CD4-positive, alpha-beta T cell treated with Interleukin-10 for 1 hour (primary cell): ENCODE measurements around the gene ACSS1.
A peak's percentile ranks its signal among the peaks of the same experiment; 100 is the strongest.

Source experiments
- DNase-seq: peaks from one replicate; pipeline ENCODE4 v3.0.0-alpha.2; 2020

ACSS1 gene

DNA sequence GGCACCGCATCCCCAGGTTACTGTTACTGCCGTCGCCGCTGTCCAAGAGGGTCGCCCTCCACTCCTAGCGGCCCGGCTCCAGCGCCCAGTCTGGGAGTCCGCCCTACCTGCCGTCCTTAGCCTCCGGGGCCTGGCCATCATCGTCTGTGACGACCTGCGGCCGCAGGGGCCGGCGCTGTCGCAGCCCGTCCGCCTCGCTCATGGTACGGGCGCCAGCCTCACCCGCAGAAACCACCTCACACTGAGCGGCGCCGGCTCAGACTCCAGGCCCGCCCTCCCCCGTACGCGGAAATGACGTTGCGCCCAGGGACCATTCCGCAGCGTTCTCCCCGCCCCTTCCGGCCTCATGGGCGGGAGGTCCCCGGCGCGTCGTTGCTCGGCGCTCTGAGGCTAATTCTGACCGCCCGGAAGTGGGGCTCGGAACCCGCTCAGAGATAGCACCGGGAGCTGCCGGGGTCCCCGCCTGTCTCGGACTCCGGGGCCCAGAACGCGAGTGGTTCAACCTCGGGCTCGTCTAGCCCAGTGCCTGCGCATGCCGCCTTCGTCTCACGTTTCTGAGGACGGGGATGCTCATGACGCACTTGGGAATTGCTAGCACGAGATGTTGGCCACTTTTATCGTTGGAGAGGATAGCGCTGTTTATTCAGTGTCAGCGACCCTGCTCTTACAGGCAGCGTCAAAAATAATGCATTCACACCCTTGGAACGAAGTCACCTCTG, 65.3 kb downstream of the ACSS1 start, which contains the start of gene APMAP:
TSS of gene APMAP (minus strand) at position 265 of the 719 bp plus-strand sequence. CDS start at position 202, 63 bp downstream.
- peak; percentile 96 for DNase-seq

DNA sequence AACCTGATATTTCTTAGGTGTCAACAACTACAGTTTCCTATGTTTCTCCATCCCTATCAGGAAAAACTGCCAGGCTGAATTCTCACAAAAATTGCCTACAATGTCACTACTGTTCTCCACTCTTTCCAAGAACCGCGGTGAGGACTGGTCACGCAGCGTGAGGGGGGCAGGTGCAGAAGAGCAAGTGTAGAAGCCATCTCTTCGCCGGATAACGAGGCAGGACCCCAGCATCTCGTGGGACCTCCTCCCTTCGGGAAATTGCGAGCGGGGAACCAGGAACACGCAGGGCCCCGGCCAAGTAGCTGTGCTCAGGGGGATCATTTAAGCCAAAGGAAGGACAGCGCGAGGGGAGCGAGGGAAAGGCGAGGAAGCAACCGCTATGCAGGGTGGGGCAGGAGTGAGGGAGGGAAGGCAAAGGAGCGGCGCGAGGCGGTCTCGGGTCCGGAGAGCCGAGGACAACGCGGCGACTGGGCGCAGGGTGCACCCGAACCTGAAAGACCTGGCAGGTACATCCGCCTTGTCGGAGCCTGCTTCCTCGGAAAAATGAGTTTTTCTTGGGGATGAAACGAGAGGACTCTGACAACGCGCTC, 65.9 kb downstream of the ACSS1 start:
- peak; percentile 25 for DNase-seq

DNA sequence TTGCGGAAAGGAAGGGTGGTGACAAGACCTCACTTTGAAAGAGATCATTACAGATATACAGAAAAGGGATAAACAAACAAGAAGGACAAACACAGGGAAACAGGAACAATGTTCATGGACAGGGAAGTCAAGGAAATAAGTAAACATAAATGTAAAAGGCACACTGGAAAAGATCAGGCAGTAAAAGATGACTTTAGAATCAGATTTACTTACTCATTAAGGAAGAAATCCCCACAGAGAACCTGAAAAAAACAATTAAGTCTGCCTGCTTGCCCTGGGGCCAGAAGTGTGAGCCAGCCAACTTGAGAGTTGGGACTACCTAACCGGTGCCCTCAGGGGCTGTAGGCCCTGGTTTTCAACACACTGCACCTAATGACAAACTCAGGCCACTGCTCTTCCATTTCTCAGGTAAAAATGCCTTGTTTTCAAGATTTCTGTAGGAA, 67.1 kb downstream of the ACSS1 start:
- DNase-seq = peak; percentile 12

DNA sequence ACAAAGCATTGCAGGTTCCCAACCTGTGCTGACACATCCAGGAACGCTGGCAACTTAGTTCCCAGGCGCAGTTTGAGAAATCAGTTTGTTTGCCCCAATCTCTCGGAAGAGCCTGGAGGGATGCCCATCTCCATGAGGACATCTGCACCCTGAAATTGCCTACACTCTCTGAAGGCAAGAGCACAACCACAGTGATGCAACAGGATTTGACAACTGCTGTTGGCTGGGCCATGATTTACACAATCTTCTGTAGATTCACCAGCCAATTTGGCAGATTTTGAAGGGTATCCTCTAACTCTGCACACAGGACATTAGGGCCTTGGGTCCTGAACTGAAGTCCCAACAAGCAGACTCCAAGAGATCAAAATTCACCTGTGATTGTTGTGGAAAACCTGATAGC, 68.8 kb downstream of the ACSS1 start:
- no peak for DNase-seq

DNA sequence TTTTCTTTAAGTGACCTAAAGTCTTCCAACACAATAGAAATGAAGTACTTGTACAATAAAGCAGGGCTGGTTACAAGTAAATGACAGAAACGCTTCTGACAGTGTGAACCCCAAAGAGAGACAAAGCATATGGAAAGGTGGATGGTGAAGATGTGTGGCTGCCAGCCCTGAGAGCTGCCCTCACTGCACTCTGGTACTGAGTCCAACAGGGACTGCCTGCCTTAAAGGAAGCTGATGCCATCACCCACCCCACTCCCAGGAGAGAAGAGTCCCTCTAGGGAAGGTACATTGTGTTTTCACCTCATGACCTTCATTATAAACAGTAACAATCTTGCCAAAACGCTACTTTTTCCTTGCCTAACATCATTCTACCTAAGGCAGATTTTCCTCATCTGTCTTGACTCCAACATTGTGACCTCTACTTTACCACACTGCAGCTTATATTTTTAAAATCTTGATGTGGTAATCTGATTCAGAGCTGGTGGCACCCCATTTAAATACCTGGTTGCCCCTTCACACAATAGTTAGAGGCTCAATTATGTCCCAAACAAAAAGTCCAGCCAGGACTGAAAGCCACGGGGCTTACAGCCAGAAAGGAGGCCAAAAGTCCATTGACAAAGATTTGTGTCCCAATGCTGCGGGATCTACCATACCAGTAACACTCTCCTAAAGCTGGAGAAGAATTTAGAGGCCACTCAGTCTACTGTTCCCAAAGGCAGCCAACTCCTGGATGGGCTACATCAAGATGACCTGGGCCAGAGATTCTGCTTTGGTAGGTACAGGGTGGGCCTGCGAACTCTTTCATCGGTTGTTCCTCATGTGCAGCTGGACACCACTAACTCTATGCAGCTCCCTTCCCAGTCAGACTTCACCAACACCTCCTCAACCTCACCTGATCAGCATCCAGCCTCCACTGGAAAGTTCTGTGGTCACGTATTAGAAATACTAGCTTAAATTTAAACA, 69.8 kb downstream of the ACSS1 start:
- no peak for DNase-seq

DNA sequence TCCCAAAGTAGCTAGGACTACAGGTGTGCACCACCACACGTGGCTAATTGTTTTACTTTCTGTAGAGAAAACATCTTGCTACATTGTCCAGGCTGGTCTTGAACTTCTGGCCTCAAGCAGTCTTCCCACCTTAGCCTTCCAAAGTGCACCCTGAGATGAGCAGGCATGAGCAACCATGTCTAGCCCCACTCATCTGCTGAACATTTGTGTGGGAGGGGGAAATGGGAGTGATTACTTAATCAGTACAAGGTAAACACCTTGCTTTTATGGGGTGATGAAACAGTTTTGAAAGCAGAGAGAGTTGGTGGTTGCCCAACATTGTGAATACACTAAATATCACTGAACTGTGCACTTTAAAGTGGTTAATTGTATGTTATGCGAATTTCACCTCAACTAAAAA, 70.7 kb downstream of the ACSS1 start:
- DNase-seq = no peak

DNA sequence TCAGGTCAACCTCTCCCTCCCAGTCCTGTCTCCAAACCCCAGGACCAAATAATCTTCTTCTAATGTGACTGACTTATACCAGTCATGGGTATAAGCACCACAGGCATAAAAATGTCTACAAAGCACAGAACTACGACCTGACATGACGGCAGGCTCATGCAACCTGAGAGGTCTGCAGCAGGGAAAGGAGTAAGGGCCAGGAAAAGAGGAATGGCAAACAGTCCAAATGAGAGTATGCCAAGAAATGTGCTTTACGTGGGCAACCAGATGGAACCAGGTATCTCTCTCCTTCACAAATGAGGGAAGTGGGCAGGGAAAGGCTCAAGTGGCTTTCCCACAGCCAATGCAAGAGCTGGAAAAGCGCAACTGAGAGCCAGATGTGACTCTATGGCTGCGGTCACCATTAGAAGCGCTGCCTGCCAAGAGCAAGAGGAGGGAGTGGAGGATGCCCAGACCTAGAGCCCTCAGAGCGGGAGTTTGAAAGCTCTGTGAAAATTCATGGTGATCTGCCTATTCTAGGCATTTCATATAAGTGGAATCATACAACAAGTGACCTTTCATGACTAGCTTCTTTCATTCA, 71.4 kb downstream of the ACSS1 start:
- no peak for DNase-seq

DNA sequence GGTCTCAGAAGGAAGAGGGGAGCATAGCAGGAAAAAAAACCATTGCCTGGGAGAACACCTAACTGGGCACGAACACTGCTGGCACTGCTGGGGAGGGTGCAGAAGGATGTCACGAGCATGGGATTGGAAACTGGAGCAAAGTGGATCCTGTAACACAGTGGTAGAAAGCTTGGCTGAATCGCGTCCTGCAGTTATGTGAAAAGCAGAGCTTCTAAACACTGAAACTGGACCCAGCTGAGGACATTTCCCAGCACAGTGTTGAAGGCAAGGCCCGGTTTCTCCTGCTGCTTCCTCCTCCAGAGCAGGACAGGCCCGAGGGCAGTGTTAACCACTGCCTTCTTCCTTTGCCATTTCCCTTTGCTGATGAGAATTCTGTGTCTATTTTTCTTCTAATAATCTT, 72.1 kb downstream of the ACSS1 start:
- DNase-seq = no peak

DNA sequence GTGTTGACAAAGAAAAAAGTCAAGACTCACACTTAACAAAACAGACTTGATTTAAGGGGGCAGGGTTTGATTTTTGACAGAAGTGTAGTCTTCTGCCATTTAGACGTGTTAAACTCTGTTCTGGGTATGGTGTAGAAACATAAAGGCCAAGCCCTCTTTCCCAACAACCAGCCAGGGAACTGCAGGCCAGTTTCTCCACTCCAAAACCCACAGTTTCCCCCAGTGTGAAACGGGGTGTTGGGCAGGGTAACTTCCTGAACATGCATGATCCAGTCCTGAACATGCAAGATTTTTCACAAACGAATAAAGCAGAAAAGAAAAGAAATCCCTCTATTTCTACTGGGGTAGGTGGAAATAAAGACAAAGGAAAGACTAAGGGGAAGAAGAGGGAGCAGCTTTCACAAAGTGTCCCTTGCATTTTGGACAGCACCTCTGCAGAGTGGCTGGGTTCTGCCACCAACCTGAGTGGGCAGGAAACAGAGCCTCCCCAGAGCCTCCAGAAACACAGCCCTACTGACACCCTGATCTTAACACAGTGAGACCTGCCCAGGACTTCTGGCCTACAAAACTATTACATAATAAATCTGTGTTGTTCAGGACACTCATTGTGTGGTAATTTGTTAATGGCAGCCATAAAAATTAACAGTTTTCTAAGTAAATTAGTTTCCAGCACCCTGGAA, 72.8 kb downstream of the ACSS1 start:
- DNase-seq = no peak

DNA sequence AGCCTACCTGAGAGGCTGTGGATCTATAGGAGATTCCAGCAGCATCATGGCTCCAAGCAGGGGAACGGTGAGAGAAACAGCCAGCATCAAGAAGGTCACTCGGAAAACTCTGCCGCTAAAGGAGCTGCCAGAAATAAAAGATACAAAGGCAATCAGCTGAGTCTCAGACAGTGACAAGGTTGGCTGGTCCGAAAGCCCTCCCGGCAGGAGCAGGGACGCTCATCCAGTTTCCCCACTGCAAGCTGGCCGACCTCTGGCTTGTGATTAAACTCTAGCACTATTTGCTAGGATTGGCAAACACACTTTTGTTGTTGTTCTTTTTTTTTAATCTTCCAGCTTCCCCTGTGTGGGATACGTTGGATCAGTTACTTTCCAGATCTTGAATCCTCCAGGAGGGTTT, 74.0 kb downstream of the ACSS1 start:
- no peak for DNase-seq

DNA sequence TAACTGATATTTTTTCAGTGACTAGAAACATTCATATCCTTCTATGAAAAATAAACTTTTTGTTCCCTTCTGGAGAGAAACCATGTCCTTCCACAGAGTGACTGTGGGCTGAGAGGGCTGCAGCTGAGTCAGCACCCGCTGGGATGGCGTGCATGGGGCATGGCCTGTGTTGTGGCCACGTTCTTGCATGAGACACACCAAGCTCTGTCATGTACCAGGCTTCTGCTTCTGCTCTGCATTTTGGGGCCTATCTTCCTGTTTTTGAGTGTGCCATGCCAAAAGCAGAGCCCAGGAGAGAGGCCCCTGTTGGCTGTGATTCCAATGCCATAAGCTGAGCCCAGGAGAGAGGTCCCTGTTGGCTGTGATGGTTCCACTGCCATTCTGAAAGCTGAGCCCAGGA, 76.1 kb downstream of the ACSS1 start:
- no peak for DNase-seq

DNA sequence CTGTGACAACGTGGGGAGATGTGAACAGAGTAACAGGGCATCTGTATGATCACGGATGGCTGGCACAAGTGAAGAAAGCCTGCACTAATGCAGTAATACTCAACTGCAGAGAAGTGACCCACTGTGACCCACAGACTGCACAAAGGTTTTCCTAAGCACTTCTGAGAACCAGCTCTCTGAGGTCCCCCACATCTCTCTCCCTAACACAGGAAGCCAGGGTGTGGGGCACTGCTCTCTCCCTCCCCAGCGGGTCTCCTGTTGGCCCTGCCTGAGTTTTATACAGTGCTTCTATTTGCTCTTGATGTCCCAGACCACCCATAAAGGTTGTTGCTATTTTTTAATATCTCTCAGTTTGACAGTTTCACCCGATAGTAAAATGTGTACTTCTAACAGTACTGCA, 76.7 kb downstream of the ACSS1 start:
- no peak for DNase-seq

DNA sequence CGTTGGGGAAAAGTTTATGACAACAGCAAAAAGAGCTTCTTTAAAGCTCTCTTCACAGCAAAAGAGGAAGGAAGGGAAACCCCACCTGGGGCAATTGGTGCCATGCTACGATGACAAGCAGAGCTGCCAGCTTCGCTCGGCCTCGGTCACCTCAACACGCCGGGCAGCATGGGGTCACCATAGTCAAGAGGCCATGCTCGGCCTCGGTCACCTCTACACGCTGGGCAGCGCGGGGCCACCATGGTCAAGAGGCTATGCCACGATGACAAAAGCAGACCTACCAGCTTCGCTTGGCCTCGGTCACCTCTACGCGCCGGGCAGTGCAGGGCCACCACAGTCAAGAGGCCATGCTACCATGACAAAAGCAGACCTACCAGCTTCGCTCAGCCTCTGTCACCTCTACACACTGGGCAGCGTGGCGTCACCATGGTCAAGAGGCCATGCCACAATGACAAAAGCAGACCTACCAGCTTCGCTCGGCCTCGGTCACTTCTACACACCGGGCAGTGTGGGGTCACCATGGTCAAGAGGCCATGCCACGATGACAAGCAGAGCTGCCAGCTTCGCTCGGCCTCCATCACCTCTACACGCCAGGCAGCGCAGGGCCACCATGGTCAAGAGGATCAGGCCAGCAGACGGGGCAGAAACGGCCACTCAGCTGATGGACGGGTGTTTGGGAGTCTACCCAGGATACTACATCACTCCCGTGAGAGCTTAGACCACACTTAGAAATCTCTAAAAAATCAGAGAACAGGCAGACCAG, 77.5 kb downstream of the ACSS1 start:
- DNase-seq = no peak

DNA sequence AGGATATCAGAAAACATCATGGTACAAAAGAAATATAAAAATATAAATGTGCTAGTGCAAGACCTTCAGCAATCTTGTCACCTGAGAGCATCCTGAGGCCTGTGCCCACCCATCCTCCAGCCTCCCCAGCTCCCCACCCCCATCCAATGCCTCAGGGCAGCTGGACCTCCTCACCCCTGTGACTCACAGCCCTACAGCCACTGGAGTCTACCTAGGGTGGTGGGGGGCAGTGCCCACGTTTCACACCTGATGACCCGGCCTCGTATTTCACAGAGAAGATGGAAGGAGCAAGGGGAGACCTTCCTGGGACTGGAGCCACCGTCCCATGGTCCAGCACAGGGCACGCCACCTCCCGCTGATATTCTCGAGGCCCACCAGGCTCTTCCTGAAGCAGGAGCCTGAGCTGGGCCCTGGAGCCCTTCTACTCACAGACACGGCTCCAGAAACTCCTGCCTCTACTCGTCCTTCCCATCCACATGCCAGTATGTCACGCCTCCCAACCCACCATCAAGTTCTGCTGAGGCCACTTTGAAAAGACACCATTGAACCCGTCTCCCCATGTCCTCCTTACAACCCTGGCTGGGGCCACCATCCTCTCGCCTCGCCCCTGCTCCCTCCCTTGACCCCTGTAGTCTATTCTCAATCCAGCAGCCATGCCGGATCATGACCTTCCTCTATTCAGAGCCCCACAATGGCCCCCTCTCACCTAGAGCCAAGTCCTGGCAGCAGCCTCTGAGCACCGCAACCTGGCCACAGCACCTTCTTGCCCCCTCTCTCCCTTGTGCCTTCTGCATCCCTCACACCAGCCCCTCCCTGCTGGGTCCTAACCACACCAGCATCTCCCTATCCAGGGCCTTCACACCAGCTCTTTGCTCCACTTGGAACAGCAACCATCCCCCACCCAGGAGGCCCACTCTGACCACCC, 78.6 kb downstream of the ACSS1 start:
- DNase-seq = no peak

DNA sequence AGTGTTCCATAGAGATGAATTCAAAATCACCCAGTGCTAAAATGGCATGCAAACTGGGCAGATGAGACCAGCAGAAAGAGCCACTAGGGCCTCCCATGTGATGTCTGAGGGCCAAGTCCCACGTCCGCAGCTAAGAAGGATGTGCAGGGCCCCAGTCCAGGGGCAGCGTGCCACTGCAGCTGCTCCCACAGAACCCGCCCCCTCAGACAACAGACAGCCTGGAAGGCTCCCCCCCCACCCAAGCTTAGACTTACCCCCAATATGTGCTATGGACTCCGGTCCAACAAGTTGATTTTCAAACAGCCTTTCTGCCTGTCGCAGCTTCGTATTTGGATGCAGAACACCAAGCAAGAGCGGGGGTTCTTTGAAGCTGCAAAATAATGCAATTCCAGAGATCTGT, 79.4 kb downstream of the ACSS1 start:
- no peak for DNase-seq

DNA sequence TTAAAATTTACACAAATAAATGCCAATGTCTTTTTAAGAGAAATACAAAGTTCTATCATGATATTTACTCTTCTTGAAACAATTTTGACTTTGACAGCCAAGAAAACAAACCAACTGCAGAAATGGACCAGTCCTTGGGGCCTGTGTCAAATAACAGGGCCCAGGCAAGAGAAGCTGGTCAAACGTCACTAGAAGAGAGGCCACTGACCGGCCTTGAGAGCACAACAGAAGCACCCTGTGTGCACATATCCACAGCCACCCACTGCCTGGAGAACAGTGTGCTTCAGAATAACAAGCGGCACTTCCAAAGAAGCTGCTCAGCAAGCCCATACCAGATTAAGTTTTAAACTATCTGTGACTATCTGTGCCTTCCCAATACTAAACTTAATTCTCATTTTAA, 80.1 kb downstream of the ACSS1 start:
- no peak for DNase-seq

DNA sequence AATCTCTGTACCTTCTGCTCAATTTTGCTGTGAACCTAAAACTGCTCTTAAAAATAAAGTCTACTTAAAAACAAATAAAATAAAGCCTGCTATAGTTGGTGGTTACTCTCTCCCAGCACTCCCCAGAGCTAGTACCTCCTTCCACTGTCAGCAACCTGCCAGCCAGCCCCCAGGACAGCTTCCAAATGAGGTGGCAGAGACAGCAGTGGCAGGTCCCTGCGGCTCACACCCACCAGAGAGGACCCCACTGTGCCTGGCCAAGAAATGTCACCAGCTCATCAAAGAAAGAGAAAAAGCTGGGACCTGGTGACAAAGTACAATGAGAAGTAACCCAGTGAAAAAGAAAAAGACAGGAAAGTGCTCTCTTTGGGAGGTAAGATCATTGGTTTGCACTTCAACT, 80.6 kb downstream of the ACSS1 start:
- DNase-seq = no peak

DNA sequence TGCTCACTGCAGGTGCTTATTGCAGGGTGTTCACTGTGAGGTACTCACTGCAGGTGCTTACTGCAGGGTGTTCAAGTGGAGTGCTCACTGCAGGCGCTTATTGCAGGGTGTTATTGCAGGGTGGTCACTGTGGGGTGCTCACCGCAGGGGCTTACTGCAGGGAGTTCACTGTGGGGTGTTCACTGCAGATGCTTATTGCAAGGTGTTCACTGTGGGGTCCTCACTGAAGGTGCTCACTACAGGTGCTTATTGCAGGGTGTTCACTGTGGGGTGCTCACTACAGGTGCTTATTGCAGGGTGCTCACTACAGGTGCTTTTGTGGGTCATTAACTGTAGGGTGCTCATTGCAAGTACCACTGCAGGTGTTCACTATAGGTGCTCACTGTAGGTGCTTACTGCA, 85.6 kb downstream of the ACSS1 start:
- DNase-seq = no peak

DNA sequence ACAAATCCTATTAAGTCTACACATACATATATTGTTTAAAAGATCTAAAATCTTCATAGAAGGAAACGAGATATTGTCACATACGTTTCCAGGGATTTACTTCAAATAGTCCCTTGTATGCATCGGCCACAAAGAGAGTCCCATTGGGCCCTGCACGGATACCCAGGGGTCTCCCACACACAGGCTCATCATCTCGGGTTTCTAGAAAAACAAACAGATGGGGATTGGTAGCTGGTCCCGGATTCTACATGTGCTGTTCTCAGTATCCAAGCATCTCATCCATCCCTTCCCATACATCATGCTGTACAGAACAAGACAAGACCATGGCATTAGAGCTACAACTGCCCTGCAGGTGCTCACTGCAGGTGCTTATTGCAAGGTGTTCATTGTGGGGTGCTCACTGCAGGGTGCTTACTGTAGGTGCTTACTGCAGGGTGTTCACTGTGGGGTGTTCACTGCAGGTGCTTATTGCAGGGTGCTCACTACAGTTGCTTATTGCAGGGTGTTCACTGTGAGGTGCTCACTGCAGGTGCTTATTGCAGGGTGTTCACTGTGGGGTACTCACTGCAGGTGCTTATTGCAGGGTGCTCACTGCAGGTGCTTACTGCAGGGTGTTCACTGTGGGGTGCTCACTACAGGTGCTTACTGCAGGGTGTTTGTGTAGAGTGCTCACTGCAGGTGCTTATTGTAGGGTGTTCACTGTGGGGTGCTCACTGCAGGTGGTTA, 86.4 kb downstream of the ACSS1 start:
- DNase-seq = no peak

DNA sequence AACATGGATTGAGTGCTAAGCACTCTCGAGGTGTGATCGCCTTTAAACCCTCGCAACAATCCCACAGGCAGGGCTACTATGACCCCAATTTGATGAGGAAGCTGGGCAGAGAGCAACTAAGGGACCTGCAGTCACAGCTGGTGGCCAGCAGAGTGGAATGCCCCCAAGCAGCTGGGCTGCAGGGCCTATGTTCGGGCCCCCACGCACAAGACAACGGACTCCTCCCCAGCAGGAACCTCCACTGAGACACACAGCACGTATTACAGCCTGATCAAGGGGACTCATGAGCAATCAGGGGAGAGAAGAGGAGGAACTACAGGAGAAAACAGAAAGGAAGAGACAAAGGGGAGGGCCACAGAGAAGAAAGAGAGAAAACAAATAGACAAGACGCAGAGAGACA, 87.2 kb downstream of the ACSS1 start:
- DNase-seq = no peak
